8988T (cell line): ENCODE data around the gene CCDC102A.
"Not testable (repeated sequence)": the region's sequence is repeated elsewhere in the genome, so short reads cannot be mapped to it uniquely, and the experiment has no call there.

Source experiments
- DNase-seq: peaks from one replicate; pipeline ENCODE4 v3.0.0; 2011

Gene CCDC102A

GRCh38 chr16:57564571-57565270, 28.4 kb upstream of the CCDC102A start:
- no peak for DNase-seq

- DNase-seq = no peak
Observed at GRCh38 chr16:57563761-57564160, 27.4 kb upstream of the CCDC102A start.

- no peak for DNase-seq
Observed at GRCh38 chr16:57563487-57563750, 27.0 kb upstream of the CCDC102A start.

- no peak for DNase-seq
Observed at GRCh38 chr16:57562669-57563486, 26.5 kb upstream of the CCDC102A start.

GRCh38 chr16:57562066-57562465, 25.7 kb upstream of the CCDC102A start:
- DNase-seq = no peak

GRCh38 chr16:57559072-57559790, 22.9 kb upstream of the CCDC102A start:
- no peak for DNase-seq

GRCh38 chr16:57556941-57557541, 20.7 kb upstream of the CCDC102A start:
- no peak for DNase-seq

GRCh38 chr16:57555831-57556230, 19.5 kb upstream of the CCDC102A start:
- DNase-seq = no peak

- no peak for DNase-seq
Observed at GRCh38 chr16:57551057-57551456, 14.7 kb upstream of the CCDC102A start.

GRCh38 chr16:57549730-57550129, 13.4 kb upstream of the CCDC102A start:
- no peak for DNase-seq

GRCh38 chr16:57548408-57548807, 12.0 kb upstream of the CCDC102A start:
- no peak for DNase-seq

- not testable (repeated sequence) for DNase-seq
Observed at GRCh38 chr16:57547524-57547923, 11.2 kb upstream of the CCDC102A start.

- DNase-seq = no peak
Observed at GRCh38 chr16:57544124-57544653, 7.8 kb upstream of the CCDC102A start.

- no peak for DNase-seq
Observed at GRCh38 chr16:57541754-57542435, 5.5 kb upstream of the CCDC102A start.

GRCh38 chr16:57540906-57541753, 4.8 kb upstream of the CCDC102A start:
- DNase-seq = no peak

- DNase-seq = no peak
Observed at GRCh38 chr16:57540387-57540786, 4.0 kb upstream of the CCDC102A start.

- no peak for DNase-seq
Observed at GRCh38 chr16:57539072-57539796, 2.9 kb upstream of the CCDC102A start.

- DNase-seq = no peak
Observed at GRCh38 chr16:57538235-57538721, 1.9 kb upstream of the CCDC102A start.

- DNase-seq = no peak
Observed at GRCh38 chr16:57537581-57538234, 1.3 kb upstream of the CCDC102A start.

GRCh38 chr16:57537194-57537505, 779 bp upstream of the CCDC102A start:
- DNase-seq = no peak
